Transverse colon (tissue), 4 donors: ENCODE measurements around the gene PSMA5.

Source experiments
- POLR2A ChIP-seq: fragments of 450-650 bp; IDR thresholded peaks from one replicate; pipeline ENCODE4 v1.6.1; 2016; ENCODE audit warnings: antibody characterized with exemption, mild to moderate bottlenecking, moderate library complexity
- POLR2AphosphoS5 ChIP-seq, 3 donors: sonication (generic); formaldehyde crosslinking; IDR thresholded peaks; one replicate each; pipeline ENCODE4 v1.6.1; 2016; ENCODE audit warnings: antibody characterized with exemption in 3 of 3
- TF ChIP-seq, protein P1 (sequence below), 5 experiments: fragments of 200-600 bp in 3 of 5; fragments of 450-650 bp in 2 of 5; sonication (generic) in 3 of 5; IDR thresholded peaks; 1 replicate in 2 of 5; 2 replicates in 3 of 5; pipeline ENCODE4 v1.5.1; 2016 to 2017; ENCODE audit warnings: antibody characterized with exemption in 5 of 5, inconsistent platforms in 3 of 5, mild to moderate bottlenecking in 2 of 5, moderate library complexity in 1 of 5

DNA sequence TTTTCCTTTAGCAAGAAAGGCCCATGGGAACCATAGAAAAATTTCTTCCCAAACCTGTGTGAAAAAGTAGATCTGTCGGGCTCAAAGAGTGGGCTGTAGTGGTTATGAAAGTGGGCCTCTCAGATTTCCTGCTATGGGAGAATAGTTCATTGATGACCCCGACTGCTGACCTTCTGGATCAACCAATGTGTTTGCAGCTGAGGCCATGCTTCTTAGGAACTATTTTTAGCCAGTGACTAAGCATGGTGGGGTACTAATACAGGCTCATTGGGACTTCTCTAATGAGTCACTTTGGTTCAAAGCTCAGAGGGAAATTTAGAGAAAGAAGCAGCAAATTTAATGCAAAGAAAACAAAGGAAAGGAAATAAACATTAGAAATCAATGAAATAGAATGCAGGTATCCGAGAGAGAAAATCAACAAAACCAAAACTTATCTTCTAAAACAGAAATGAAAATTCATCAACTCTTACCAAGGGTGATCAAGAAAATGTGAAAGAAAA is 12.6 kb upstream of the PSMA5 start:
- TF ChIP-seq POLR2AphosphoS5 (IDR thresholded peaks at IDR 0.05) = no peak
- TF ChIP-seq, protein P1, sequence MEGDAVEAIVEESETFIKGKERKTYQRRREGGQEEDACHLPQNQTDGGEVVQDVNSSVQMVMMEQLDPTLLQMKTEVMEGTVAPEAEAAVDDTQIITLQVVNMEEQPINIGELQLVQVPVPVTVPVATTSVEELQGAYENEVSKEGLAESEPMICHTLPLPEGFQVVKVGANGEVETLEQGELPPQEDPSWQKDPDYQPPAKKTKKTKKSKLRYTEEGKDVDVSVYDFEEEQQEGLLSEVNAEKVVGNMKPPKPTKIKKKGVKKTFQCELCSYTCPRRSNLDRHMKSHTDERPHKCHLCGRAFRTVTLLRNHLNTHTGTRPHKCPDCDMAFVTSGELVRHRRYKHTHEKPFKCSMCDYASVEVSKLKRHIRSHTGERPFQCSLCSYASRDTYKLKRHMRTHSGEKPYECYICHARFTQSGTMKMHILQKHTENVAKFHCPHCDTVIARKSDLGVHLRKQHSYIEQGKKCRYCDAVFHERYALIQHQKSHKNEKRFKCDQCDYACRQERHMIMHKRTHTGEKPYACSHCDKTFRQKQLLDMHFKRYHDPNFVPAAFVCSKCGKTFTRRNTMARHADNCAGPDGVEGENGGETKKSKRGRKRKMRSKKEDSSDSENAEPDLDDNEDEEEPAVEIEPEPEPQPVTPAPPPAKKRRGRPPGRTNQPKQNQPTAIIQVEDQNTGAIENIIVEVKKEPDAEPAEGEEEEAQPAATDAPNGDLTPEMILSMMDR (IDR thresholded peaks at IDR 0.05) = no peak
- TF ChIP-seq POLR2A = no peak
